ENCODE data around the gene ALKBH3. TPM values are rescaled to one million over a fixed set of nuclear protein-coding genes. Genes with fewer than 3 reads are reported as not detected.

ALKBH3 gene
- total and polyA plus RNA-seq, 10 of the 15 experiments (the other 5 are each of a cell fraction or from before 2014, with no cell fraction given): 22.1 to 50.8 (median 38.5) TPM

DNA sequence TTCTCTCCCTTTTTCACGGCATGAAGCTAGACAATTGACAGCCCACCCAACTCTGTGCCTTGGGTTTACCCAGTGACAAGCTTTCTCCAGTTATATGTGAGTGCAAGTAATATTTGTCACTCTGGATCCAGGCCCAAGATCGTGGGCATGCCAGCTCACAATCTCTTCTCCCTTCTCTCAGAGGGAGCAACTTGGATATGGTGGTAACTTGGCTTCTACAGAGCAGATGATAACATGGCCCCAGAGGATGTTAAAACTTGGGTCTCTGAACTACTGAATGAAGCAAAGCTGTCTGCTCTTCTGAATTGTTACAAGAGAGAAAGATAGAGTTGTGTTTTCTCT is 82.6 kb downstream of the ALKBH3 start (continued):
- no peak for TF ChIP-seq RB1 (IDR thresholded peaks at IDR 0.05; ENCODE audit: borderline replicate concordance)

DNA sequence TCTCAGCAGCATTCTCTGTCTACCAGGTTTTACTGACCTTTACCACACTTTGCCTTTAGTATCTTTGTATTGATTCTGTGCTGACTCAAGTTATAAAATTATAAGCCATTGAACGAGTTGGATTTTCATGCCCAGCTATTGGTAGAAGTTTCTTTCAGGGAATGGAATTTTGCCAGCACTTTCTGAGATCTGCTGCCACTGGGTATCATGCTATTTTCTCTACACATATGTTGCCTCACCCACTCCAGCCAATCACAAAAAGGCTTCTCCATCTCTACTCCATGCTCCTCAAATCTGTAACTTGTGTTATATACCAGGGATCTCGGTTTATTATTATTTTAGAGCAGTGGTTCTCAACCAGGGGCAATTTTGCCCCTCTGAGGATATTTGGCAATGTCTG is 87.0 kb downstream of the ALKBH3 start:
- POLR2A ChIA-PET: no interaction called here
- Histone ChIP-seq H3K27me3 (replicated peaks in 1 of 2; ENCODE audit: control insufficient read depth in 2 of 2, insufficient read depth in 2 of 2, low read length in 1 of 2) (no peaks in the 10 kb centered on the region; a peak in 1 of 4 replicates), H3K27ac (ENCODE audit: control insufficient read depth, insufficient read depth) (no peak overlapping the region), H3K36me3 (ENCODE audit: control insufficient read depth in 2 of 2, insufficient read depth in 2 of 2, low read length in 1 of 2) (no peaks in the 10 kb centered on the region), H3K4me3 (no peak overlapping the region), H4K20me1 (ENCODE audit: control insufficient read depth, insufficient read depth) (no peaks in the 10 kb centered on the region), H3K4me1 (ENCODE audit: control insufficient read depth, insufficient read depth, low read length) (no peaks in the 10 kb centered on the region), H3K9ac (ENCODE audit: control insufficient read depth, insufficient read depth, low read length) (no peak overlapping the region), H3K4me2 (ENCODE audit: control insufficient read depth, insufficient read depth) (no peak overlapping the region), H3K79me2 (ENCODE audit: control insufficient read depth, insufficient read depth, low read length) (no peaks in the 10 kb centered on the region), H3K9me3 (replicated peaks; ENCODE audit: control insufficient read depth, insufficient read depth, low read length) (no peaks in the 10 kb centered on the region), H2AFZ (ENCODE audit: control insufficient read depth, low read depth, low read length) (no peak overlapping the region)
- WGBS (ENCODE audit: insufficient coverage, insufficient replicate concordance, low lambda C conversion rate, missing lambda C conversion rate): 0% methylated on average over 2 of the region's 2 CpGs
- TF ChIP-seq, protein P1, sequence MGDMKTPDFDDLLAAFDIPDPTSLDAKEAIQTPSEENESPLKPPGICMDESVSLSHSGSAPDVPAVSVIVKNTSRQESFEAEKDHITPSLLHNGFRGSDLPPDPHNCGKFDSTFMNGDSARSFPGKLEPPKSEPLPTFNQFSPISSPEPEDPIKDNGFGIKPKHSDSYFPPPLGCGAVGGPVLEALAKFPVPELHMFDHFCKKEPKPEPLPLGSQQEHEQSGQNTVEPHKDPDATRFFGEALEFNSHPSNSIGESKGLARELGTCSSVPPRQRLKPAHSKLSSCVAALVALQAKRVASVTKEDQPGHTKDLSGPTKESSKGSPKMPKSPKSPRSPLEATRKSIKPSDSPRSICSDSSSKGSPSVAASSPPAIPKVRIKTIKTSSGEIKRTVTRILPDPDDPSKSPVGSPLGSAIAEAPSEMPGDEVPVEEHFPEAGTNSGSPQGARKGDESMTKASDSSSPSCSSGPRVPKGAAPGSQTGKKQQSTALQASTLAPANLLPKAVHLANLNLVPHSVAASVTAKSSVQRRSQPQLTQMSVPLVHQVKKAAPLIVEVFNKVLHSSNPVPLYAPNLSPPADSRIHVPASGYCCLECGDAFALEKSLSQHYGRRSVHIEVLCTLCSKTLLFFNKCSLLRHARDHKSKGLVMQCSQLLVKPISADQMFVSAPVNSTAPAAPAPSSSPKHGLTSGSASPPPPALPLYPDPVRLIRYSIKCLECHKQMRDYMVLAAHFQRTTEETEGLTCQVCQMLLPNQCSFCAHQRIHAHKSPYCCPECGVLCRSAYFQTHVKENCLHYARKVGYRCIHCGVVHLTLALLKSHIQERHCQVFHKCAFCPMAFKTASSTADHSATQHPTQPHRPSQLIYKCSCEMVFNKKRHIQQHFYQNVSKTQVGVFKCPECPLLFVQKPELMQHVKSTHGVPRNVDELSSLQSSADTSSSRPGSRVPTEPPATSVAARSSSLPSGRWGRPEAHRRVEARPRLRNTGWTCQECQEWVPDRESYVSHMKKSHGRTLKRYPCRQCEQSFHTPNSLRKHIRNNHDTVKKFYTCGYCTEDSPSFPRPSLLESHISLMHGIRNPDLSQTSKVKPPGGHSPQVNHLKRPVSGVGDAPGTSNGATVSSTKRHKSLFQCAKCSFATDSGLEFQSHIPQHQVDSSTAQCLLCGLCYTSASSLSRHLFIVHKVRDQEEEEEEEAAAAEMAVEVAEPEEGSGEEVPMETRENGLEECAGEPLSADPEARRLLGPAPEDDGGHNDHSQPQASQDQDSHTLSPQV (IDR thresholded peaks at IDR 0.05): no peak
- TF ChIP-seq, protein P2, sequence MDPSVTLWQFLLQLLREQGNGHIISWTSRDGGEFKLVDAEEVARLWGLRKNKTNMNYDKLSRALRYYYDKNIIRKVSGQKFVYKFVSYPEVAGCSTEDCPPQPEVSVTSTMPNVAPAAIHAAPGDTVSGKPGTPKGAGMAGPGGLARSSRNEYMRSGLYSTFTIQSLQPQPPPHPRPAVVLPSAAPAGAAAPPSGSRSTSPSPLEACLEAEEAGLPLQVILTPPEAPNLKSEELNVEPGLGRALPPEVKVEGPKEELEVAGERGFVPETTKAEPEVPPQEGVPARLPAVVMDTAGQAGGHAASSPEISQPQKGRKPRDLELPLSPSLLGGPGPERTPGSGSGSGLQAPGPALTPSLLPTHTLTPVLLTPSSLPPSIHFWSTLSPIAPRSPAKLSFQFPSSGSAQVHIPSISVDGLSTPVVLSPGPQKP (IDR thresholded peaks at IDR 0.05; ENCODE audit: low read depth, low read length): no peak
- TF ChIP-seq SRF (IDR thresholded peaks at IDR 0.05; ENCODE audit: low read depth in 2 of 2, low read length in 2 of 2): no peak
- no peak for FAIRE-seq
- DNase-seq (ENCODE audit: low read depth, low spot score): no peak
- in situ Hi-C loops (cut with MboI): no loop called here
- BruUV-seq (replicated peaks): no TSS peak
- RAD21 ChIA-PET (ENCODE audit: unreplicated experiment): no interaction called here
- CTCF ChIA-PET: no interaction called here
- intact Hi-C loops (cut with micrococcal nuclease; ENCODE audit: unreplicated experiment): no loop called here
- SMC1A ChIA-PET (ENCODE audit: uncharacterized antibody, unreplicated experiment): no interaction called here
- no peak for ATAC-seq

Measured in GM12878 (cell line).